GM19452 (cell line): ENCODE data around the gene PATZ1.
A peak's percentile ranks its signal among the peaks of the same experiment; 100 is the strongest.
"Not testable (repeated sequence)": the region's sequence is repeated elsewhere in the genome, so short reads cannot be mapped to it uniquely, and the experiment has no call there.

ENCODE experiments used
- ATAC-seq: cut with Tn5 transposase; IDR thresholded peaks from one replicate; pipeline ENCODE4 v1.9.1; 2021; ENCODE audit not compliant: unreplicated experiment

Gene PATZ1

DNA sequence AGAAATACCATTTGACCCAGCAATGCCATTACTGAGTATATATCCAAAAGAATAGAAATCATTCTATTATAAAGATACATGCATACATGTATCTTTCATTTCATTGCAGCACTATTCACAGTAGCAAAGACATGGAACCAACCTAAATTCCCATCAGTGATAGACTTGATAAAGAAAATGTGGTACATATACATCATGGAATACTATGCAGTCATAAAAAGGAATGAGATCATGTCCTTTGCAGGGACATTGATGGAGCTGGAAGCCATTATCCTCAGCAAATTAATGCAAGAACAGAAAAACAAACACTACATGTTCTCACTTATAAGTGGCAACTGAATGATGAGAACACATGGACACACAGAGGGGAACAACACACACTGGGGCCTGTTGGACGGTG is 31.9 kb downstream of the PATZ1 start:
- ATAC-seq, result not testable (repeated sequence)

- ATAC-seq, result no peak
Measured at GRCh38 chr22:31313366-31314147, 32.6 kb downstream of the PATZ1 start.

- ATAC-seq, result no peak
Measured at GRCh38 chr22:31308181-31308580, 38.0 kb downstream of the PATZ1 start.

- ATAC-seq, result no peak
Measured at GRCh38 chr22:31305194-31305593, 41.0 kb downstream of the PATZ1 start.

DNA sequence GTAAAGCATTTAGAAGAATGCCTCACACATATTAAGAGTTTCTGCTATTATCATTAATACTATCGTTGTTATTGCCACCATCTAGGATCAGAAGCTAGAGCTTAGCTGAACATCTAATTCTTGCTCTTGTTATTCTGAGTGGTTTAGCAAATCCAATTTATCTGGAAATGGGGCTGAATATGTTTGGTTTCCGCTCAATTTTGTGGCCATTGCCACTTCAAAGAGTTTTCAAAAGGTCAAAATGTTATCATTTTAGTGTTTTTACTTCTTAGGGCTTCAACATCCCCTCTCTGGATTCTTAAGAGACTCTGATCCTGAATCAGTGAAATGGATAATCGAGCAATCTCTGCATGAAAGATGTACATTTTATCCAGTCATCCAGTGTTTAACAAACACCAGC is 43.6 kb downstream of the PATZ1 start:
- no peak for ATAC-seq

- no peak for ATAC-seq
Measured at GRCh38 chr22:31302006-31302405, 44.1 kb downstream of the PATZ1 start.

DNA sequence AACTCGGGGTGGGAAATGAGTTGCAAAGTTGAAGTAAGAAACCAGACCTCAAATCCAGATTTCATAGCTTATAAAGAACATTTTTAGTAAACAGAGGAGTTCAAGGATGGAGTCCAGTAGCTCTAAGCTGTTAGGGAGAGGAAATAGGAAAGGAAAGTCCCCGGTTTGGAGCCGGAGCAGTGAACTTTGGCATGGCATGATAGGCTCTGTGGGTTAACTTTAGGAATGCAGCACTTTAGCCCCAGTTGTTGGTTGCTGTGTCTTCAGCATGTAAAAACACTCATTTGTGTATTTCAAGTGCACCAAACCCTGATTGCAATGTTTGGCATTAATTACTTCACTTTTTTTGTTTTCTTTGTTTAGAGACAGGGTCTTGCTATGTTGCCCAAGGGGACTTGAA is 45.2 kb downstream of the PATZ1 start:
- no peak for ATAC-seq

GRCh38 chr22:31295831-31296657 is 50.1 kb downstream of the PATZ1 start:
- no peak for ATAC-seq

- ATAC-seq, result no peak
Measured at GRCh38 chr22:31295360-31295759, 50.8 kb downstream of the PATZ1 start.

DNA sequence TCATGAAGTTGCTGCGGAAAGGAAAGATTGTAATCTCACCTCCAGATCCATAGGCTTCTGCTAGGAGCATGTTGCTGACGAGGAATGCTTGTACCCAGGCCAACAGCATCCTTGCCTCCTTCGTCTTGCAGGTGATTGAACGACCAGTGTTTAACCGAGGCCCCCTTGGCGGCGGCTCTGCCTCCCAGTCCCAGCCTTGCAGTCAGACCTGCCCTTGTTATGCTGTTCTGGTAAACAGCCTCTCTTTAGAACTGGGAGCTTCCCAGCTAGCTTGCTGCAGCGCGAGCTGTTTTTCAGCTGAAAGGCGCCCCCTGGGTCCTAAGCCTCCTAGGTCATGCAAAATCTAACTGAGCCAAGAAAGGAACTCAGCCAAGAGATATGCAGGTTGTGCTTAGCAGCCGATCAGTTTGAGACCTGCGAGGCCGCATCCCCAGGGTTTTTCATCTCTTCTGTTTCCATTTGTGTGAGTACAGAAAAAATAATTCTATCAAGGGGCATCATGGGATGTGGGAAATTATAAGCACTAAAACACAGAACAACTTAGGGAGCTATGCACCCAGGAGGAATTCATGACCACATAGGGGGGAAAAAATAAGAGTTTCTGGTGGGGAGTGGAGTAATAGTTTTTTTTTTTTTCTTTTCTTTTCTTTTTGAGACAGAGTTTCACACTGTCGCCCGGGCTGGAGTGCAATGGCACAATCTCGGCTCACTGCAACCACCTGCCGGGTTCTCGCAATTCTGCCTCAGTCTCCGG is 53.7 kb downstream of the PATZ1 start, which contains the start of gene PIK3IP1:
Gene PIK3IP1 (minus strand): TSS at position 253 of the 754 bp plus-strand sequence. CDS start 144 bp downstream, at position 109.
- ATAC-seq, result no peak

GRCh38 chr22:31291481-31292235 is 54.5 kb downstream of the PATZ1 start:
- no peak for ATAC-seq

DNA sequence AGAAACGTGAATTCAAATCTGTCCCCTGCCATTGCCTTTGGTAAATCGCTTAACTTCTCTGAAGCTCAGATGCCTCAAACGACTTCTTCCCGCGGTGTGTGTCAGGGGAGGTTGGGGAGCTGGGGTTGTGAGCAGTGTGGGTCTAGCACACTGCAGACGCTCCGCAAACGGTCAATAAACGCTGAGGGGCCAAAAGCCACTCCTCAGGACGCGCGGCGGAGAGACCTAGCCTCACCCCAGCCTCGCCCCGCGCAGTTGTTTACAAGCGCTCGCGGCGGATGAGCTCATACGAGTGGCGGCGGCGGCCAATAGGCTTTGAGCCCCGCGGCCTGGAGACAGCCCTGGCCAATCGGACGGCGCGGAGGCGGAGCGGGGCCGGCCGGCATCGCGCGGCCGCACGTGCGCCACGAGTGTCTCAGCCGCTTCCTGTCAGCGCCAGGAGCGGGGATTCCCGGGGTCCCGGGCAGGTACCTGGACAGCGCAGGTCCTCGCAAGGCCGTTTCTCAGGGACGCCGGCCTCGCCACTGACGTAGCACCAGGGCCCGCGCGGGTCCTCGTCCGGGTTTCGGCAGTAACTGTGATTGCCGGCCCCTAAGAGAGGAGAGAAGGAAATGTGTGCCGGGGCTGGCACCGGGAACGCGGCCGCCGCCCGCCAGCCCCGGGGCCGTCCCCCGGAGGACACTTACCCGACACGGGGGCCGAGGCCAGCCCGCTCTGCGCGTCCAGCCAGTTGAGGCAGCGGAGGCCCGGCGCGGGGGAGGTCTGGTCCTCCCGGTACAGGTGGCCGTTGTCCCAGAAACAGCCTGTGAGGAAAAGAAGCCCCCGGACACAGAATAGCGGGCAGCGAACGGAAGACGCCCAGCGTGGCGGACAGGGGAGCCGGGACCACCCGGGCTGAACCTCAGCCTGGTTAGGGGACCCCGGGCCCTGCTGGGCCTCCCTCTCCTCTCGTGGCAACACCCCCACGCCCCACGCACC is 55.4 kb downstream of the PATZ1 start:
- ATAC-seq, result peak; percentile 82

DNA sequence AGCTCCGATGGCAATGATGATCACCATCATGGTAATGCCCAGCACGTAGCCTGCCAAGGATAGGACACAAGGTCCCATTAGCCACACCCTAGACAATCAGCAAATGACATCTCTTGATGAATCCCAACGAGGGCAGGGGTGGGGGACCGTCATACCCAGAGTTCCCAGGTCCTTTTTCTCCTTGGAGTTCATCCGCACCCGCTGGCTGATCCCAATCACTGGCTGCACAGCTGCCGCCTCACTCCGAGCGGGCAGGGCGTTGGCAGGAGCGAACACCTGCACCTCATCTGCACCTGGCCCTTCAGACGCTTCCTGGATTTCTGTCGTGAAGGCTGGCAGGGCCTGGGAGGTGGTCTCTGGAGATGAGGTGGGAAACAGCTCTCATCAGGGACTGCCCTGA is 56.8 kb downstream of the PATZ1 start:
- ATAC-seq, result no peak

DNA sequence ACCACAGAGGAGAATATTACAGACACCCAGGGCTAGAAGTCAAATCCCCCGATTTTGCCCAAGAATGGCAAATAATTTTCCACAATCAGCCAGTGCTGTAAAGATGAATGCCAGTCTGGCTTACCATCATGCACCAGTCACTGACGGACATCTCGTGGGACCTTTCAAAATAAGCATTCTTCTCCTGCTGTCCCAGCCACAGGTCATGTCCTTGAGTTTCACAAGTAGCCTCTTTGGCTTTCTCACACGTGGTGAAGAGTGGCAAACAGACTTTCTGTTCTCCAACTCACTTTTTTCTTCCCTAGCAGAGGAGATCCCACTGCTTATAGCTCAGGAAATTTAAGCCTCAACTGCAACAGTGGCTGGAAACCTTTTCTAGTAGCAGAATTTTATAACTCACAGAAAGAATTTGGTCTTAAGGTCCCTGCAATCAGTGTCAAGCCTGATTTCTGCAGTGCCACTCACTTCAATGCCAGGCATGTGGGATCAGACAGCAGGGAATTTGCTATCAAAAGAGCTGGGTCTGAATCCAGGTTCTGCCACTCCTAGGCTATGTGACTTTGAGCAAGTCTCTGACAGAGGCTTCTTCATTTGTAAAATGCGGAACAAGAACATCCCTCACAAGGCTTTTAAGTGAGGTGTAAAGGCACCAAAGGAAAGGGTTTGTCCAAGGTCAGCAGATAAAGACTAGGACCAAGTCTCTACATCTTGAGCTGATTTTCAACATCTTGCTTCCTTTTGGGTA is 57.5 kb downstream of the PATZ1 start:
- ATAC-seq, result no peak

- no peak for ATAC-seq
Measured at GRCh38 chr22:31287818-31288495, 58.2 kb downstream of the PATZ1 start.

- no peak for ATAC-seq
Measured at GRCh38 chr22:31286360-31287255, 59.5 kb downstream of the PATZ1 start.
